NCI-H460 (cell line): ENCODE data around the gene NLRP13. TPM values are rescaled to one million over a fixed set of nuclear protein-coding genes. Genes with fewer than 3 reads are reported as not detected.

ENCODE experiments used
- DNase-seq: peaks from one replicate; pipeline ENCODE4 v3.0.0-alpha.2; 2016; ENCODE audit warnings: low read depth; ENCODE audit errors: extremely low read depth
- total RNA-seq: library from RNA; depleted of rRNA; stranded (reverse); fragments of >200 nt; shearing (Covaris generic); gene quantifications from 2 replicates; pipeline ENCODE4 v1.2.3, GENCODE V29; 2014; rRNA removed

The NLRP13 gene
- total RNA-seq, 1 experiment from 2014 or later: not detected

- DNase-seq: no peak
Measured at GRCh38 chr19:55907286-55907685, 24.9 kb downstream of the NLRP13 start.

- DNase-seq: no peak
Measured at GRCh38 chr19:55902080-55902751, 29.9 kb downstream of the NLRP13 start.

- no peak for DNase-seq
Measured at GRCh38 chr19:55901369-55902079, 30.6 kb downstream of the NLRP13 start.

GRCh38 chr19:55898911-55899310 is 33.2 kb downstream of the NLRP13 start:
- DNase-seq: no peak

GRCh38 chr19:55882626-55883025 is 49.5 kb downstream of the NLRP13 start:
- no peak for DNase-seq

GRCh38 chr19:55877211-55877610 is 54.9 kb downstream of the NLRP13 start:
- DNase-seq: no peak

- DNase-seq: no peak
Measured at GRCh38 chr19:55870736-55871135, 61.4 kb downstream of the NLRP13 start.

GRCh38 chr19:55867101-55867500 is 65.0 kb downstream of the NLRP13 start:
- DNase-seq: no peak

- DNase-seq: no peak
Measured at GRCh38 chr19:55866521-55866920, 65.6 kb downstream of the NLRP13 start.

- no peak for DNase-seq
Measured at GRCh38 chr19:55858969-55859368, 73.2 kb downstream of the NLRP13 start.

GRCh38 chr19:55858401-55858800 is 73.7 kb downstream of the NLRP13 start:
- no peak for DNase-seq

GRCh38 chr19:55857974-55858373 is 74.2 kb downstream of the NLRP13 start:
- no peak for DNase-seq

GRCh38 chr19:55857149-55857548 is 75.0 kb downstream of the NLRP13 start:
- DNase-seq: no peak

GRCh38 chr19:55855160-55855559 is 77.0 kb downstream of the NLRP13 start:
- no peak for DNase-seq

Other genes starting within 250 kb of the NLRP13 start
- not detected in 2 replicates for gene NLRP9, start 193.9 kb downstream of the NLRP13 start, total RNA-seq
- gene RFPL4A, start 173.2 kb downstream of the NLRP13 start, total RNA-seq: not detected in 2 replicates
- gene RFPL4AL1, start 163.2 kb downstream of the NLRP13 start, total RNA-seq: not detected in 2 replicates
- not detected in 2 replicates for gene NLRP11, start 100.3 kb downstream of the NLRP13 start, total RNA-seq
- not detected in 2 replicates for gene NLRP4, start 95.8 kb downstream of the NLRP13 start, total RNA-seq
- gene NLRP8, start 15.5 kb upstream of the NLRP13 start, total RNA-seq: not detected in 2 replicates
- not detected in 2 replicates for gene NLRP5, start 54.4 kb upstream of the NLRP13 start, total RNA-seq
- gene ZNF787, start 189.0 kb upstream of the NLRP13 start, total RNA-seq: 26.8 and 32.8 TPM in 2 replicates
- gene ZNF444, start 209.0 kb upstream of the NLRP13 start, total RNA-seq: 9.0 and 10.7 TPM in 2 replicates
- 0.22 TPM in 1 of 2 replicates, not detected in the other for gene GALP, start 243.7 kb upstream of the NLRP13 start, total RNA-seq